Smooth muscle cell of the coronary artery (primary cell): Measurements from ENCODE around the gene MRGPRX1. TPM values are rescaled to one million over a fixed set of nuclear protein-coding genes. Genes with fewer than 3 reads are reported as not detected.

ENCODE experiments used
- total RNA-seq: library from RNA; depleted of rRNA; stranded (reverse); fragments of >200 nt; gene quantifications from 2 replicates; pipeline ENCODE4 v1.2.3, GENCODE V29; 2014; ENCODE audit warnings: low replicate concordance

Gene MRGPRX1
- not detected in 2 replicates for total RNA-seq

GRCh38 chr11:18939314-18939713 lies at the start of gene MRGPRX1:
Gene MRGPRX1 (minus strand): TSS chr11:18939414. CDS start chr11:18934784, 4,630 bp downstream.

Other genes with a start within 250 kb of the MRGPRX1 start
- gene TMEM86A, start 240.6 kb downstream of the MRGPRX1 start, total RNA-seq, result 0.47 and 0.68 TPM in 2 replicates
- under 0.01 and 0.23 TPM in 2 replicates for gene IGSF22, start 213.2 kb downstream of the MRGPRX1 start, total RNA-seq
- not detected in 2 replicates for gene PTPN5, start 147.6 kb downstream of the MRGPRX1 start, total RNA-seq
- gene MRGPRX2, start 121.3 kb upstream of the MRGPRX1 start, total RNA-seq, result not detected in 2 replicates
- 9.4 and 14.7 TPM in 2 replicates for gene ZDHHC13, start 177.8 kb upstream of the MRGPRX1 start, total RNA-seq